Fibroblast of lung (primary cell): Measurements from ENCODE around the gene CCDC106.

ENCODE experiments used
- EZH2 ChIP-seq: IDR thresholded peaks from 2 replicates; pipeline ENCODE4 v1.5.1; 2012; ENCODE audit warnings: low read length, control low read depth, mild to moderate bottlenecking; ENCODE audit errors: missing control alignments
- TF ChIP-seq, protein P1 (sequence below), 2 donors: IDR thresholded peaks in 1 of 2; conservative IDR thresholded peaks in 1 of 2; 1 replicate in 1 of 2; 2 replicates in 1 of 2; pipeline ENCODE4 v1.5.1; 2011 to 2012; ENCODE audit warnings: low read length in 2 of 2, control low read depth in 1 of 2, inconsistent platforms in 1 of 2, low read depth in 1 of 2, mild to moderate bottlenecking in 1 of 2

DNA sequence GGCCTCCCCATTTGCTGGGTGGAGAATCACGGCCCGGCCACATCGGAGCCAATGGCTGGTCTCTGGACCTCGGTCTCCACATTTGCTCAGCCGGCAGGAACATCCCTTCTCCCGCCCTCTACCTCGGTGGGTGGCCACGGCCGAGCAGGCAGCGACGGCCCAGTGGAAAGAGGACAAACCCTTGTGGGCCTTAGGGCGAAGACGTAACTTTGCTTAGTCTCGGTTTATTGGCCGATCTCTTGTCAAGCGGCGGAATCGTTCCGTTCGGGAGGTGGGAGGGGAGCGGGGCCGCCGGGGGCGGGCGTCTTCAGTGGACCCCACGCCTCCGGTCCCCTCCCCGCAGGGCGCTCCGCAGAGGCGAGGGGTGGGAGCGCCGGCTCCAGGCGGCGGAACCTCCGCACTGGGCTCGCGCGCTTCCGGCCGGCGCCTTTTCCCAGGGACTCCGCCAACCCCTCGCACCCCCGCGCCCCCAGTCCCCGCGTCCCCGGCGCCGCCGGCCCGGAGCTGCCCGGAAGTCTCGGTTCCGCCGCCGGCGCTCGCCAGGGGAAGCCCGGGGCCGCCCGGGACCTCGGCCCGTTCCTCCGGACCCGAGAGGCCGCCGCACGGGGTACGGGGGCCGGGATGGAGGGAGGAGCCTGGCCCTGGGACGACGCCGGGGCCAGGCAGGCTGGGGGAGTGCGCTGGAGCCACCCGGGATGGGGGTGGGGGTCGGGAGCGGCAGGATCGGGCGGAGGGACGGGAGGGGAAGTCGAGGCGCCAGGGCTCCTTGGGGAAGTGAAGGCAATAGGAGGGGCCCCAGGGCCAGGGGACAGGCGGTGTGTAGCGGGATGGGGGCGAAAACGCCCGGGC, 7.2 kb upstream of the CCDC106 start, which contains the start of gene ZNF580:
- TF ChIP-seq, protein P1, sequence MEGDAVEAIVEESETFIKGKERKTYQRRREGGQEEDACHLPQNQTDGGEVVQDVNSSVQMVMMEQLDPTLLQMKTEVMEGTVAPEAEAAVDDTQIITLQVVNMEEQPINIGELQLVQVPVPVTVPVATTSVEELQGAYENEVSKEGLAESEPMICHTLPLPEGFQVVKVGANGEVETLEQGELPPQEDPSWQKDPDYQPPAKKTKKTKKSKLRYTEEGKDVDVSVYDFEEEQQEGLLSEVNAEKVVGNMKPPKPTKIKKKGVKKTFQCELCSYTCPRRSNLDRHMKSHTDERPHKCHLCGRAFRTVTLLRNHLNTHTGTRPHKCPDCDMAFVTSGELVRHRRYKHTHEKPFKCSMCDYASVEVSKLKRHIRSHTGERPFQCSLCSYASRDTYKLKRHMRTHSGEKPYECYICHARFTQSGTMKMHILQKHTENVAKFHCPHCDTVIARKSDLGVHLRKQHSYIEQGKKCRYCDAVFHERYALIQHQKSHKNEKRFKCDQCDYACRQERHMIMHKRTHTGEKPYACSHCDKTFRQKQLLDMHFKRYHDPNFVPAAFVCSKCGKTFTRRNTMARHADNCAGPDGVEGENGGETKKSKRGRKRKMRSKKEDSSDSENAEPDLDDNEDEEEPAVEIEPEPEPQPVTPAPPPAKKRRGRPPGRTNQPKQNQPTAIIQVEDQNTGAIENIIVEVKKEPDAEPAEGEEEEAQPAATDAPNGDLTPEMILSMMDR (conservative IDR thresholded peaks at IDR 0.05 in 1 of 2, IDR thresholded peaks at IDR 0.05 in 1 of 2; ENCODE audit: low read depth in 1 of 2, low read length in 2 of 2) = no peak
- no peak for TF ChIP-seq EZH2
